ENCODE data around the gene MTA3.
A peak's percentile ranks its signal among the peaks of the same experiment; 100 is the strongest.
"Not testable (repeated sequence)": the region's sequence is repeated elsewhere in the genome, so short reads cannot be mapped to it uniquely, and the experiment has no call there.

The MTA3 gene

DNA sequence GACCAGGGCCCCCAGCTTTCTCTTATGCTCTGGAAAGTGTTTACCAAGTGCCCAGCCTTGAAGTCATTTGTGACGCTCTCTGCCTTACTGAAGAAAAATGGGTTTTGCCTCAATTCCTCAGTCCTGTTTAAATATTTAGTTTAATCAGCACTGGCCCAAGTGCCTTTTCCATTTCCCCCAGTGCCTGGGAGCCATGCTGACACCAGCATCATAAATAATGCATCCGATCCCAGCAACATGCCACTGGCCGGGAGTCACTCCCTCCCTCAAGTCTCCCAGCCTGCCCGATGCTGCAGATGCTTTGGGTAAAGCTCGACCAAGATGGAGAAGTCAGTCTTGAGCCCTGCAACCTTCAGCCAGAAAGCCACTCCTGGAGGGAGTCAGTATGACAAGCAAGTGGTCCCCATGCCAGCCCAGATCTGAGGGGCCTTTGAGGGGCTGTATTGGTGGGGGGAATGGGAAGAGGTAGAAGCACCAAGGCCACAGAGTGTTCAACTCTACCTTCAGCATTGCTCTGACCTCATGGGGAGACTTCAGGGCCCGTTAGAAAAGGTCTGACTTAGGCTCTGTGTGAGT lies 12.0 kb upstream of the MTA3 start:
- no peak overlapping the region for H3K4me3 ChIP-seq (ENCODE audit: low read depth, low read length)
- DNase-seq (ENCODE audit: low read depth) = no peak
- TF ChIP-seq, protein P1, sequence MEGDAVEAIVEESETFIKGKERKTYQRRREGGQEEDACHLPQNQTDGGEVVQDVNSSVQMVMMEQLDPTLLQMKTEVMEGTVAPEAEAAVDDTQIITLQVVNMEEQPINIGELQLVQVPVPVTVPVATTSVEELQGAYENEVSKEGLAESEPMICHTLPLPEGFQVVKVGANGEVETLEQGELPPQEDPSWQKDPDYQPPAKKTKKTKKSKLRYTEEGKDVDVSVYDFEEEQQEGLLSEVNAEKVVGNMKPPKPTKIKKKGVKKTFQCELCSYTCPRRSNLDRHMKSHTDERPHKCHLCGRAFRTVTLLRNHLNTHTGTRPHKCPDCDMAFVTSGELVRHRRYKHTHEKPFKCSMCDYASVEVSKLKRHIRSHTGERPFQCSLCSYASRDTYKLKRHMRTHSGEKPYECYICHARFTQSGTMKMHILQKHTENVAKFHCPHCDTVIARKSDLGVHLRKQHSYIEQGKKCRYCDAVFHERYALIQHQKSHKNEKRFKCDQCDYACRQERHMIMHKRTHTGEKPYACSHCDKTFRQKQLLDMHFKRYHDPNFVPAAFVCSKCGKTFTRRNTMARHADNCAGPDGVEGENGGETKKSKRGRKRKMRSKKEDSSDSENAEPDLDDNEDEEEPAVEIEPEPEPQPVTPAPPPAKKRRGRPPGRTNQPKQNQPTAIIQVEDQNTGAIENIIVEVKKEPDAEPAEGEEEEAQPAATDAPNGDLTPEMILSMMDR (IDR thresholded peaks at IDR 0.05; ENCODE audit: control insufficient read depth, extremely low read depth, insufficient read depth) = no peak

DNA sequence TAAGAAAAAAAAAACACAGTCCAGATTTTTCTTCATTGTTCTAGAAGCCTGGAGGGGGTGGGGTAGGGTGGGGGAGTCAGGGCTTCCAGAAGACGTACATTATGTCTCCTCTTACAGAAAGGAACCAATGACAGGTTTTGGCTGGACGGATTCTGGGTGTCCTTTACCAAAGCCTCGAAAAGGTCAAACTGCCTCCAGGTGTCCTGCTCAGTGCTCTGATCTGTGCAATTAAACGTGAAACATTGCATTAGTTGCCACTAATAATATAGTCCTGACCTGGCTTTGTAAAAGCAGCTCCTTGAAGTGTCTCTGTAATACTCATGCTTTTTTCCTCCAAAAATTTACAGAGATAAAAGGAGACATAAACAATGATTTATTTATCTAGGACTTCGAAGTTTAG lies 11.1 kb upstream of the MTA3 start:
- DNase-seq (ENCODE audit: low read depth) = no peak
- TF ChIP-seq, protein P1 (IDR thresholded peaks at IDR 0.05; ENCODE audit: control insufficient read depth, extremely low read depth, insufficient read depth) = no peak
- no peak overlapping the region for H3K4me3 ChIP-seq (ENCODE audit: low read depth, low read length)

DNA sequence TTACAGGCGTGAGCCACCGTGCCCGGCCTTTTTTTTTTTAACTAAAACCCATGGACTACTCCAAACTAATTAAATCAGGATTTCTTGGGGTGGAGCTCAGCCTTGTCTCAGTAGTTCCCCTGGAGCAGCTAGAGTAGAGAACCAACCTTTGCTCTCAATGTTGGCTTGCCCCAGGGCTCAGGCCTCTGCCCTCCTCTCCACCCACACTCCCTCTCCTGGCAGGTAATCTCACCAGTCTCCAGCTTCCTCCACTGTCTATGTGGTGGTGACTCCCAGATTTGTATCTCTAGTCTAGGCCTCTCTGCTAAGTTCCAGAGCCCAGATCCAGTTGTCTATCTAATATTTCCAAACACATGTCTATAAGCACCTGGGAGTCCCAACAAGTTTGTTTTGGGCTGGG lies 9.6 kb upstream of the MTA3 start:
- no peak overlapping the region for H3K4me3 ChIP-seq (ENCODE audit: low read depth, low read length)
- TF ChIP-seq, protein P1 (IDR thresholded peaks at IDR 0.05; ENCODE audit: control insufficient read depth, extremely low read depth, insufficient read depth) = no peak
- no peak for DNase-seq (ENCODE audit: low read depth)

DNA sequence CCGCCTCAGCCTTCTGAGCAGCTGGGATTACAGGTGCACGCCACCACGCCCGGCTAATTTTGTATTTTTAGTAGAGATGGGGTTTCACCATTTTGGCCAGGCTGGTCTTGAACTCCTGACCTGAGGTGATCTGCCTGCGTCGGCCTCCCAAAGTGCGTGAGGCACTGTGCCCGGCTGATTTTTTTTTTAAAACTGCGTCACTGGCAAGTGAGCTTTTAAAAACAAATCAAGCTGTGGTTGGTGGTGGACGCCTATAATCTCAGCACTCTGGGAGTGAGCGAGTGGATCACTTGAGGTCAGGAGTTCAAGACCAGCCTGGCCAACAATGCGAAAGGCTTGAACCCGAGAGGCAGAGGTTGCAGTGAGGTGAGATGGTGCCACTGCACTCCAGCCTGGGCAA lies 8.3 kb upstream of the MTA3 start:
- not testable (repeated sequence) for H3K4me3 ChIP-seq (ENCODE audit: low read depth, low read length); DNase-seq (ENCODE audit: low read depth)

DNA sequence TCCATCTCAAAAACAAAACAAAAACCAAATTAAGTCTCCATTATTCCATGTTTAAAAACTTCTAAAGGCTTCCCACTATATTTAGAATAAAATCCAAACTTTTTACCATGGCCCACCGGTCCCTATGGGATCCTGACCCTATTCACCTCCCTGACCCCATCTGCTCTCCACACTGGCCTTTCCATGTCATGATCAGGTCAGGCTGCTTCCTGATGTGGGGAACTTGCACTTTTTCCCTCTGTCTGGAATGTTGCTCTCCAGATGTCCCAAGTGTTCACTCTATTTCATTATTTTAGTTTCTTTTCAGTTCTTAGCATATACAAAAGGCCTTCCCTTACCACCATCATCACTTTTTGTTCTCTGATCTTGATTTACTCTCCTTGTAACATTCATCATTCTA lies 7.5 kb upstream of the MTA3 start:
- DNase-seq (ENCODE audit: low read depth) = no peak
- TF ChIP-seq, protein P1 (IDR thresholded peaks at IDR 0.05; ENCODE audit: control insufficient read depth, extremely low read depth, insufficient read depth) = no peak
- no peak overlapping the region for H3K4me3 ChIP-seq (ENCODE audit: low read depth, low read length)

DNA sequence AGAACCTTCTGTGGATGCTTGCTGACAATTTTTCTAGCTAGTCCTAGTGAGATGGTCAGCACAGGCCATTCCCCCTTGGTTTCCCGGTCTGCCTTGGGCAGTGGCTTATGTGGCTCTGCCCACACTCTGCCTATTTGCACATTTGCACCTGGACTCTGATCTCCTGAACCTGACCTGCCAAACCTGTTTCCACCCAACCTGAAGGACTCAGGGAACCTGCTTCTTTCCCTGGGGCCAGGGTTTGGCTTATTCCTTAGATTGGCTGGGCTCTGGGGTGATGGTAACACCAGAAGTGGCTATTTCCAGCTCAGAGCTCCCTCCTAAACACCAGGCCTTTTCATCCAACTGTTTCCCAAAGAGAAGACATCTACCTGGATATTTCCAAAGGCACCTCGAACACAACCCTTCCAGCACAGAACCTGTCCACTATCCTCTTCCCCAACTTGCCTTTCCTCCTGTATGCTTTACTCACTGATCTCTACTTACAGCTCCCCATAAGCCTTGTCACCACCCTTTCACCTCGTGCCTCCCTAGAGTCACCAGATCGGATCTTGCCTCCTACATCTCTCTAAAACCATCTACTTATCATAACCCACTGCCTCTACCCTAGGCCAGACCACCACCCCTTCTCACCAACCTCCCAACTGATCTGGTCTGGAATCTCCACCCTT lies 5.8 kb upstream of the MTA3 start:
- peak; percentile 67 for DNase-seq (ENCODE audit: low read depth)
- TF ChIP-seq, protein P1 (IDR thresholded peaks at IDR 0.05; ENCODE audit: control insufficient read depth, extremely low read depth, insufficient read depth) = no peak
- H3K4me3 ChIP-seq (ENCODE audit: low read depth, low read length) = no peak overlapping the region

DNA sequence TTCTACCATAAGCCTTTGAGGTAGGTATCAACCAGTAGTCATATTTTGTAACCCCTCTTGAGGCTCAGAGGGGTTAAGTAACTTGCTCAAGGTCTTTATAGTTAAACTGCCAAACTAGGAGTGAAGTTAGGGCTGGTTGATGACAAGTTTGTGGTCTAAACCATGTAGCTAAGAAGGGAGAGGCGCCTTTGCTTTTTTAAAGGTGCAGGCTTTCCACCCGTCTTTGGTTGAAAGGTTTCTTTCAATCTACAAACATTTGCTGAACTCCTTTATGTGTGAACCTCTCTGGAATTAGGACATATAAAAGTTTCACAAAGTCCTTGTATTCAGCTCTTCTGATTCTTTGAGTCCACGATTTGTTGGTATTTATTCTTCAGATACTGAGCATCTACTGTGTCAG lies 2.4 kb upstream of the MTA3 start:
- H3K4me3 ChIP-seq (ENCODE audit: low read depth, low read length) = no peak overlapping the region
- TF ChIP-seq, protein P1 (IDR thresholded peaks at IDR 0.05; ENCODE audit: control insufficient read depth, extremely low read depth, insufficient read depth) = no peak
- DNase-seq (ENCODE audit: low read depth) = no peak

Measured in LNCaP clone FGC (cell line).